Right lobe of liver (tissue), 4 donors: ENCODE results near the gene CCL22.

ENCODE experiments used
- CTCF ChIP-seq, 4 donors: fragments of 200-600 bp in 3 of 4; fragments of 450-650 bp in 1 of 4; IDR thresholded peaks; one replicate each; pipeline versions ENCODE4 v1.5.1 to v1.8.0; 2016 to 2022; ENCODE audit warnings: antibody characterized with exemption in 4 of 4, mild to moderate bottlenecking in 2 of 4
- POLR2A ChIP-seq: fragments of 450-650 bp; IDR thresholded peaks from one replicate; pipeline ENCODE4 v1.6.1; 2017; ENCODE audit warnings: antibody characterized with exemption, mild to moderate bottlenecking
- donor health status: DM: no; HTN: no; CAD: no.
- donor health status: DM: no; HTN: no; CAD: no.
- donor health status: DM: no; HTN: yes; CAD: no.

- TF ChIP-seq CTCF (IDR thresholded peaks at IDR 0.05): no peak
- TF ChIP-seq POLR2A: no peak
Observed at GRCh38 chr16:57364143-57364542, 5.6 kb downstream of the CCL22 start.
